Body of pancreas (tissue), 4 donors: ENCODE data around the gene MSL2.

Source experiments
- CTCF ChIP-seq, 7 experiments: fragments of 450-650 bp in 4 of 7; fragments of 200-600 bp in 3 of 7; sonication (generic) in 3 of 7; IDR thresholded peaks; one replicate each; pipeline ENCODE4 v1.5.1; 2016 to 2019; ENCODE audit warnings: antibody characterized with exemption in 7 of 7
- POLR2A ChIP-seq, 3 donors: fragments of 450-650 bp; IDR thresholded peaks; one replicate each; pipeline ENCODE4 v1.6.1; 2016; ENCODE audit warnings: antibody characterized with exemption in 3 of 3, mild to moderate bottlenecking in 2 of 3

GRCh38 chr3:136151219-136151618, 44.9 kb downstream of the MSL2 start:
- TF ChIP-seq POLR2A (IDR thresholded peaks at IDR 0.05): no peak
- TF ChIP-seq CTCF (IDR thresholded peaks at IDR 0.05): no peak
